AG04450 (cell line): Measurements from ENCODE around the gene TADA3. TPM values are rescaled to one million over a fixed set of nuclear protein-coding genes. Genes with fewer than 3 reads are reported as not detected.

ENCODE experiments used
- CTCF ChIA-PET: fragments of 300-600, 350-600 bp; formaldehyde crosslinking; extraction: SDS; loops from one replicate; lab custom pipeline; 2022; ENCODE audit warnings: antibody characterized with exemption, inconsistent platforms; lab: Charles Lee
- POLR2A ChIA-PET: fragments of 350-600 bp; formaldehyde crosslinking; extraction: SDS; loops from one replicate; lab custom pipeline; 2021; ENCODE audit warnings: antibody characterized with exemption, inconsistent platforms; lab: Yijun Ruan, JAX
- DNase-seq: peaks from one replicate; pipeline ENCODE4 v3.0.0-alpha.2; 2011; ENCODE audit warnings: low read depth, low spot score
- H3K27ac ChIP-seq: one replicate; pipeline ENCODE4 v1.5.1; 2012; ENCODE audit warnings: low read depth, low read length, control low read depth
- H3K27me3 ChIP-seq: one replicate; pipeline ENCODE4 v1.6.0; 2012; ENCODE audit warnings: low read length; ENCODE audit not compliant: control insufficient read depth, insufficient read depth
- H3K4me3 ChIP-seq: 2 replicates; pipeline ENCODE4 v1.5.1; 2011; ENCODE audit warnings: mild to moderate bottlenecking, low read depth, low read length, control low read depth
- H3K9me3 ChIP-seq: 2 replicates; pipeline ENCODE4 v1.5.1; 2012; ENCODE audit warnings: low read length; ENCODE audit not compliant: control insufficient read depth, insufficient read depth
- polyA plus RNA-seq: library from polyadenylated mRNA; depleted of rRNA; stranded (reverse); fragments of >200 nt; gene quantifications from 2 replicates; pipeline ENCODE4 v1.2.3, GENCODE V29; 2011
- TF ChIP-seq, protein P1 (sequence below): IDR thresholded peaks from 2 replicates; pipeline ENCODE4 v1.5.1; 2011; ENCODE audit warnings: low read depth, low read length, control low read depth, inconsistent platforms

Gene TADA3
- polyA plus RNA-seq, 1 experiment: 61.8 TPM

DNA sequence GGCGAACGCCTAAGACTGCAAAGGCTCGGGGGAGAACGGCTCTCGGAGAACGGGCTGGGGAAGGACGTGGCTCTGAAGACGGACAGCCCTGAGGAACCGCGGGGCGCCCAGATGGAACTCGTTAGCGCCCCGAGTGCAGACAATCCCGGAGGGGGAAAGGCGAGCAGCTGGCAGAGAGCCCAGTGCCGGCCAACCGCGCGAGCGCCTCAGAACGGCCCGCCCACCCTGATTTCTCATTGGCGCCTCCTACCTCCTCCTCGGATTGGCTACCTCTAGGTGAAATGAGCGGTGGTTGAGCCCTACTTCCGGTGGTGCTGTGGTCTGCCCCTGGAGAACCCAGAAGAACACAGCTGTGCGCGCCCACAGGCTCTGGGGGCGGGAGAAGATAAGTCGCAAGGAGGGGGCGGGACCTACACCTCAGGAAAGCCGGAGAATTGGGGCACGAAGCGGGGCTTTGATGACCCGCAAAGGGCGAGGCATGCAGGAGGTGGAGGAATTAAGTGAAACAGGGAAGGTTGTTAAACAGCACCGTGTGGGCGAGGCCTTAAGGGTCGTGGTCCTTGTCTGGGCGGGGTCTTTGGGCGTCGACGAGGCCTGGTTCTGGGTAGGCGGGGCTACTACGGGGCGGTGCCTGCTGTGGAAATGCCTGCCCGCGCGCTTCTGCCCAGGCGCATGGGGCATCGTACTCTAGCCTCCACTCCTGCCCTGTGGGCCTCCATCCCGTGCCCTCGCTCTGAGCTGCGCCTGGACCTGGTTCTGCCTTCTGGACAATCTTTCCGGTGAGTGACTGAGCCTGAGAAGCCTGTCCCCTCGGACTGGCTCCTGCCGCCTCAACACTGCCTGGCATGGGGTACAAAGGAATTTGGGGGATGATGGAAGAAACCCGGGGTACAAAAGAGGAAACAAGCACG, 42.4 kb downstream of the TADA3 start, which contains the start of gene OGG1:
OGG1 (plus strand) TSS at position 308 of the 911 bp plus-strand sequence; CDS start at position 643, 335 bp downstream.
- Histone ChIP-seq H3K4me3 (peak within 1 kb of the TSS; percentile 86), H3K27ac (peak within 1 kb of the TSS; percentile 96), H3K9me3 (no peaks in the 10 kb centered on the region), H3K27me3 (no peaks in the 10 kb centered on the region)
- DNase-seq: peak; percentile 96
- CTCF ChIA-PET: no interaction called here
- TF ChIP-seq, protein P1, sequence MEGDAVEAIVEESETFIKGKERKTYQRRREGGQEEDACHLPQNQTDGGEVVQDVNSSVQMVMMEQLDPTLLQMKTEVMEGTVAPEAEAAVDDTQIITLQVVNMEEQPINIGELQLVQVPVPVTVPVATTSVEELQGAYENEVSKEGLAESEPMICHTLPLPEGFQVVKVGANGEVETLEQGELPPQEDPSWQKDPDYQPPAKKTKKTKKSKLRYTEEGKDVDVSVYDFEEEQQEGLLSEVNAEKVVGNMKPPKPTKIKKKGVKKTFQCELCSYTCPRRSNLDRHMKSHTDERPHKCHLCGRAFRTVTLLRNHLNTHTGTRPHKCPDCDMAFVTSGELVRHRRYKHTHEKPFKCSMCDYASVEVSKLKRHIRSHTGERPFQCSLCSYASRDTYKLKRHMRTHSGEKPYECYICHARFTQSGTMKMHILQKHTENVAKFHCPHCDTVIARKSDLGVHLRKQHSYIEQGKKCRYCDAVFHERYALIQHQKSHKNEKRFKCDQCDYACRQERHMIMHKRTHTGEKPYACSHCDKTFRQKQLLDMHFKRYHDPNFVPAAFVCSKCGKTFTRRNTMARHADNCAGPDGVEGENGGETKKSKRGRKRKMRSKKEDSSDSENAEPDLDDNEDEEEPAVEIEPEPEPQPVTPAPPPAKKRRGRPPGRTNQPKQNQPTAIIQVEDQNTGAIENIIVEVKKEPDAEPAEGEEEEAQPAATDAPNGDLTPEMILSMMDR: no peak
- POLR2A ChIA-PET: interaction anchor here (0.6 to 1.8 kb wide), 12 partner anchors 9 to 387 kb away, joined by 3 to 14 read pairs (median 6); partner anchors contain the start of genes ARPC4, BRPF1, CAMK1 and TADA3

DNA sequence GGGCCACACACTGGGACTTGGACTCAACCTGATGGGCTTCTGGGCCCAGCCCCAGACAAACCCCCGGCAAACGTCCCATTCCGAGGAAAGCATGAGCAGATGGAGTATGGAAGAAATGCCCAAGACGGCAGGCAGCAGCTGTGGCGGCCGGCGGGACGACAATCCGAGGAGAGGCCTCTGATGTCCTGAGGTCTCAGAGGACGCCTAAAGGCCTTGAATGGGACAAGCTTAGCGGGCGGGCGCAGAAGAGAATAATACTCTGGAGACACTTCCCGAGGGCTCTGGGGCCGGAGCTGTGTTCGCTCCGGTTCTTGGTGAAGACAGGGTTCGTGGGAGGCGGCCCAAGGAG, 43.0 kb downstream of the TADA3 start:
- H3K27ac ChIP-seq: peak overlapping the region; percentile 96
- POLR2A ChIA-PET: interaction anchor here (0.9 to 1.8 kb wide), 8 partner anchors 8 to 386 kb away, joined by 4 to 14 read pairs (median 6); partner anchors contain the start of genes ARPC4, BRPF1, TADA3 and THUMPD3
- no peak for DNase-seq
- no peaks in the 10 kb centered on the region for H3K27me3 ChIP-seq
- no peaks in the 10 kb centered on the region for H3K9me3 ChIP-seq
- TF ChIP-seq, protein P1: no peak
- CTCF ChIA-PET: no interaction called here
- peak overlapping the region; percentile 61 for H3K4me3 ChIP-seq

DNA sequence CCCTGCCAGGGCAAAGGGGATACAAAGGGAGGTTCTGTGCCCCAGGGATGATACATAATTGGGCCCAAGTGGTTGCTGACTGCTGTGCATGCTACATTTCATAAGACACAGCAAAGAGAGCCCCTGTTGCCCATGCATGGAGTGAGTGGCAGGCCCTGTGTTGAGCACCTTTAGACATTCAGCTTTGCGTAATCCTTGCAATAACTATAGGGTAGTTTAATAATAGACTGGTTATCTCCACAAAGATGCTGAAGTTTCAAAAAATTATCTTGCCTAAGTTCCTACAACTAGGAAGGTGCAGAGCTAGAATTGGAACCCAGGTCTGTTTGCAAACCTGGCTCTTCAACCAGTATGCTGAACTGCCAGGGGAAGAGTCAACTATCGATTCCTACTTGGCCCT, 44.2 kb downstream of the TADA3 start:
- no peak overlapping the region for H3K4me3 ChIP-seq
- H3K9me3 ChIP-seq: no peaks in the 10 kb centered on the region
- no peak for DNase-seq
- POLR2A ChIA-PET: no interaction called here
- no peak overlapping the region for H3K27ac ChIP-seq
- CTCF ChIA-PET: no interaction called here
- TF ChIP-seq, protein P1: no peak
- no peaks in the 10 kb centered on the region for H3K27me3 ChIP-seq

GRCh38 chr3:9747267-9747666, 45.0 kb downstream of the TADA3 start:
- H3K9me3 ChIP-seq: no peaks in the 10 kb centered on the region
- H3K27ac ChIP-seq: no peak overlapping the region
- H3K27me3 ChIP-seq: no peaks in the 10 kb centered on the region
- TF ChIP-seq, protein P1: no peak
- ChIA-PET POLR2A (interaction anchor here (0.7 kb wide), 1 partner anchor 26 kb away, joined by 3 read pairs; no protein-coding TSS in a partner anchor), CTCF (no interaction called here)
- no peak overlapping the region for H3K4me3 ChIP-seq
- no peak for DNase-seq

DNA sequence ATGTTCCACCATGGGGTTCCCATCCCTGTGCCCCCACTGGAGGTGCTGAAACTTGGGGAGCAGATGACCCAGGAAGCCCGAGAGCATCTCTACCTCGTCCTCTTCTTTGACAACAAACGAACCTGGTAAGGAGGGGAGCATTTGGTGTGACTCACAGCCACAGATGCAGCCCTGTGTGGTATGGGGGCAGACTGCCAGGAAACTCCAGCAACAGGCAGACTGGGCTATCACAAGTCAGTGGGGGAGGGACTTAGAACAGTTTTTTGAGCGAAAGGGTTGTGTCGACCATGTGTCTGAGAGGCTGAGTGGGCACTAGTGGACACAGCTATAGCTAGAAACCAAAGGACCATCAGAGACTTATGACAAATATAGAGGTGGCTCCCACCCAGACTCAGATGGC, 45.9 kb downstream of the TADA3 start:
- POLR2A ChIA-PET: no interaction called here
- peak overlapping the region; percentile 52 for H3K27ac ChIP-seq
- TF ChIP-seq, protein P1: no peak
- H3K4me3 ChIP-seq: no peak overlapping the region
- CTCF ChIA-PET: no interaction called here
- H3K27me3 ChIP-seq: no peaks in the 10 kb centered on the region
- H3K9me3 ChIP-seq: no peaks in the 10 kb centered on the region
- DNase-seq: peak; percentile 85
